DOHH2 (cell line): ENCODE results near the gene VWA2.

Experiments
- H3F3A ChIP-seq: fragments of 200-600 bp; sonication (generic), shearing (Covaris generic); 2 replicates; pipeline ENCODE4 v1.6.0; 2016; ENCODE audit warnings: antibody characterized with exemption, mild to moderate bottlenecking; ENCODE audit not compliant: control insufficient read depth, insufficient read depth
- H3K27ac ChIP-seq: fragments of 200-600 bp; sonication (generic); 2 replicates; pipeline ENCODE4 v1.5.1; 2014; ENCODE audit warnings: low read depth, mild to moderate bottlenecking, low read length, moderate library complexity
- H3K27me3 ChIP-seq: fragments of 200-600 bp; sonication (generic); 2 replicates; pipeline ENCODE4 v1.6.1; 2014; ENCODE audit warnings: mild to moderate bottlenecking, low read length, mixed read lengths; ENCODE audit not compliant: control insufficient read depth
- H3K36me3 ChIP-seq: fragments of 200-600 bp; sonication (generic); 2 replicates; pipeline ENCODE4 v1.6.1; 2014; ENCODE audit warnings: mild to moderate bottlenecking, low read length, moderate library complexity, mixed read lengths; ENCODE audit not compliant: control insufficient read depth
- H3K4me1 ChIP-seq: fragments of 200-600 bp; sonication (generic); 2 replicates; pipeline ENCODE4 v1.6.1; 2014; ENCODE audit warnings: mild to moderate bottlenecking, low read length, mixed read lengths; ENCODE audit not compliant: control insufficient read depth
- H3K4me2 ChIP-seq: fragments of 200-600 bp; sonication (generic); 2 replicates; pipeline ENCODE4 v1.6.0; 2014; ENCODE audit warnings: mild to moderate bottlenecking, low read length, moderate library complexity
- H3K4me3 ChIP-seq: fragments of 200-600 bp; sonication (generic); 2 replicates; pipeline ENCODE4 v1.5.1; 2014; ENCODE audit warnings: mild to moderate bottlenecking, low read length, mixed read lengths
- H3K79me2 ChIP-seq: fragments of 200-600 bp; sonication (generic); 2 replicates; pipeline ENCODE4 v1.6.1; 2014; ENCODE audit warnings: mild to moderate bottlenecking, low read length, mixed read lengths; ENCODE audit not compliant: control insufficient read depth
- H3K9me2 ChIP-seq: fragments of 200-600 bp; sonication (generic); replicated peaks from 2 replicates; pipeline ENCODE4 v1.6.1; 2014; ENCODE audit warnings: mild to moderate bottlenecking, low read length, mixed read lengths; ENCODE audit not compliant: control insufficient read depth
- H3K9me3 ChIP-seq: fragments of 200-600 bp; sonication (generic); 2 replicates; pipeline ENCODE4 v1.6.1; 2014; ENCODE audit warnings: antibody characterized with exemption, low read length, mixed read lengths; ENCODE audit not compliant: control insufficient read depth, insufficient read depth
- H4K20me1 ChIP-seq: fragments of 200-600 bp; sonication (generic); 2 replicates; pipeline ENCODE4 v1.6.0; 2014; ENCODE audit warnings: low read depth, mild to moderate bottlenecking, antibody characterized with exemption, low read length, moderate library complexity; ENCODE audit not compliant: control insufficient read depth, insufficient read depth
- CTCF ChIP-seq: fragments of 200-600 bp; sonication (generic); IDR thresholded peaks from one replicate; pipeline ENCODE4 v1.5.1; 2014; ENCODE audit warnings: antibody characterized with exemption, mild to moderate bottlenecking, low read depth, low read length; ENCODE audit not compliant: poor library complexity, severe bottlenecking
- EZH2phosphoT487 ChIP-seq: fragments of 200-600 bp; sonication (generic); IDR thresholded peaks from 2 replicates; pipeline ENCODE4 v1.6.1; 2017; ENCODE audit warnings: borderline replicate concordance, mild to moderate bottlenecking, antibody characterized with exemption, low read length, moderate library complexity, mixed read lengths

Gene VWA2

GRCh38 chr10:114257498-114257897 is 18.4 kb downstream of the VWA2 start:
- Histone ChIP-seq H3K9me3 (no peaks in the 10 kb centered on the region), H3K4me1 (no peaks in the 10 kb centered on the region), H3K4me2 (no peak overlapping the region), H3F3A (no peaks in the 10 kb centered on the region), H3K27me3 (no peaks in the 10 kb centered on the region), H3K9me2 (no peaks in the 10 kb centered on the region), H4K20me1 (no peaks in the 10 kb centered on the region), H3K36me3 (no peaks in the 10 kb centered on the region), H3K4me3 (no peak overlapping the region), H3K27ac (no peak overlapping the region), H3K79me2 (no peaks in the 10 kb centered on the region)
- TF ChIP-seq EZH2phosphoT487 (no peak), CTCF (no peak)

- Histone ChIP-seq H4K20me1 (no peaks in the 10 kb centered on the region), H3K36me3 (no peaks in the 10 kb centered on the region), H3F3A (no peaks in the 10 kb centered on the region), H3K4me3 (no peak overlapping the region), H3K4me1 (no peaks in the 10 kb centered on the region), H3K9me2 (no peaks in the 10 kb centered on the region), H3K4me2 (no peak overlapping the region), H3K79me2 (no peaks in the 10 kb centered on the region), H3K9me3 (no peaks in the 10 kb centered on the region), H3K27ac (no peak overlapping the region), H3K27me3 (no peaks in the 10 kb centered on the region)
- TF ChIP-seq CTCF (no peak), EZH2phosphoT487 (no peak)
Measured at GRCh38 chr10:114258274-114258840, 19.3 kb downstream of the VWA2 start.

- no peak overlapping the region for H3K4me3 ChIP-seq
- no peaks in the 10 kb centered on the region for H4K20me1 ChIP-seq
- H3K27ac ChIP-seq = no peak overlapping the region
- H3K79me2 ChIP-seq = no peaks in the 10 kb centered on the region
- no peaks in the 10 kb centered on the region for H3K36me3 ChIP-seq
- no peaks in the 10 kb centered on the region for H3K4me1 ChIP-seq
- no peaks in the 10 kb centered on the region for H3K9me2 ChIP-seq
- no peaks in the 10 kb centered on the region for H3K9me3 ChIP-seq
- no peaks in the 10 kb centered on the region for H3F3A ChIP-seq
- no peaks in the 10 kb centered on the region for H3K27me3 ChIP-seq
- TF ChIP-seq EZH2phosphoT487 (no peak), CTCF (no peak)
- no peak overlapping the region for H3K4me2 ChIP-seq
Measured at GRCh38 chr10:114259824-114260223, 20.8 kb downstream of the VWA2 start.
